Cerebellar nuclear complex (tissue), 1 donor: ENCODE measurements around the gene MEF2D.

Experiments
- DNase-seq, 2 experiments: peaks; one replicate each; lab custom pipeline; 2025; lab: John Stamatoyannopoulos, UW

Gene MEF2D

GRCh38 chr1:156500543-156500792 is at the start of gene MEF2D:
MEF2D (minus strand) TSS chr1:156500775; CDS start chr1:156483292, 17,483 bp downstream.
- no peak for DNase-seq

DNA sequence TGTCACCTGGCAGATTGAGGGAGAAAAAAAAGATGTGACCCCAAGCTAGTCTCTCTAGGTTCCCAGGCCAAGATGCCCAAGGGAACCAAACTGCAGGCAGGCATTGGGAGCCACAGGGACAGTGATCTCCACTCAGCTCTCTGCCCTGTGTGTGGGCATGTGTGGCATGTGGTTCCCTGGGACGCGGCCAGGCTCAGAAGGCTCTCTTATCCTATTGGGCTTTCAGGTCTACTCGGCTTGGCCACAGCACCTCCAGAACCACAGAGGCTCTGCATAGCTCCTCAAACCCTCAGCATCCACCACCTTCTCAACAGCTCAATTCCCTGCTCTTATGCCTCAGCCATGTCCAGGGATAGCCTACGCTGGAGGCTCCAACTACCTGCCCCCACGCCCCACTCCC is 49.8 kb upstream of the MEF2D start:
- DNase-seq = no peak

DNA sequence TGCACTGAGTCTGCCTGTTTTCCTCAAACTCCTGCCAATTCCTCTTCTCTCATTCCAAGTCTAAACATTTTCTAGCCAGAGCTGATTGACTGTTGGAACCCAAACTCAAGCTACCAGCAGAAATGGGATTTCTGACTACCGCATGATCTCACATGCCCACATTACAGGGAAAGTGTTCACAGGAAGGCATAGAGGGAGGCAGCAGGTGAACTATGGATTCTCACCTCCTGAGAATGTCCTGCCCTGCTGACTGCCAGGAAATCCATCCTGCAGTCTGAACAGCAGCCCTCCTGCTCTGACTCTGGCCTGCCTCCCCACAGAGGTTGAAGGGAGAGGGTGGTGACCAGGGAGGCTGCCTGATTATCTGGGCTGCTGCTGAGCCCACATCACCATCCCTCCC is 49.3 kb upstream of the MEF2D start:
- no peak for DNase-seq

- no peak for DNase-seq
Measured at GRCh38 chr1:156549390-156549789, 48.8 kb upstream of the MEF2D start.

DNA sequence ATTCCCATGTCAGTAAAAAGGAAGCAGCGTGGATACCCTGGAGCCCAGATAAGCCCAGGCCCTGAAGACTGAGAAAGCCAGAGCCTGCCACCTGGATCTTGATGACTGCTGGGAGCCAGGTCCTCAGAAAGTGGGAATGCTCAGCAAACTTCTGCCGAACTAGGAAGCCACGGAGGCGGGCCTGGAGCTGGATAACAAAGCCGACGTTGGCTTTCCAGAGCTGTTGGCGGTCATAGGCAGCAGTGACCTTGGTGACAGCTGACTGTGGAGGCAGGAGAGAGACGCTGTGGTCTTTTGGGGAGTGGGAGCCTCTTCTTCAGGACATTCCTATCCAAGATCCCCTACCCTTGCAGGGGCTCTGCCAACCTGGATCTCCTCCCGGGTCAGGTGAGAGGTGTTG is 47.4 kb upstream of the MEF2D start:
- DNase-seq = no peak

DNA sequence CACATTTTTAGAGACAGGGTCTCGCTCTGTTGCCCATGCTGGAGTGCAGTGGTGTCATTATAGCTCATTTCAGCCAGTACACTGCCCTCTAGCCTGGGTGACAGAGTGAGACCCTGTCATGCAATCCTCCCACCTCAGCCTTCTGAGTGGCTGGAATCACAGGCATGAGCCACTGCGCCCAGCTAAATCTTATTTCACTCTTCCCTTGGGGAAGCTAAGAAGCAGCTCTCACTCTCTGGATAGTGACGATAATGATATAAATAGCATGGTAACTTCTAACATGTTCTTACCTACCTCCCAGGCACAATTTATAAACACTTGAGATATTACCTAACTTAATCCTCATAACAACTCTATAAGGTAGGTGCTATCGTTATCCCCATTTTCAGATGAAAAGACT is 46.9 kb upstream of the MEF2D start:
- no peak for DNase-seq

DNA sequence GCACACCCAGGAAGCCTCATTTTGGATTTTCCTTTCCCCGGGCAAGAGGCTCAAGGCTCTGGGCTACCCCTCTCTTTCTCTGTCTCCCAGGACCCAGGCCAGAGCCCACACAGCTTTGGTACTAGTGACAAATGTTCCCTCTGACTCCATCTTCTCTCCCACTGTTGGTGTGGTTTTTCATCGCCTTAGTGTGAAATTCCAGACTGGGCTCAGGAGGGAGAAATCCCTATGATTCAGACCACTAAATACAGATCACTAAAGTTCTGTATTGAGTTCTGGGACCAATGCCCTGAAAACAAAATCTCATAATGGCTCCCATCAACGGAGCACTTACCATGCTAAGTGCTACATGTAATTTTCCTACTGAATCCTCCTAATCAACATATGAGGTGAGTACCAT is 45.7 kb upstream of the MEF2D start:
- DNase-seq = no peak

GRCh38 chr1:156544592-156545102 is 44.1 kb upstream of the MEF2D start:
- DNase-seq = no peak

GRCh38 chr1:156543066-156543465 is 42.5 kb upstream of the MEF2D start:
- no peak for DNase-seq

DNA sequence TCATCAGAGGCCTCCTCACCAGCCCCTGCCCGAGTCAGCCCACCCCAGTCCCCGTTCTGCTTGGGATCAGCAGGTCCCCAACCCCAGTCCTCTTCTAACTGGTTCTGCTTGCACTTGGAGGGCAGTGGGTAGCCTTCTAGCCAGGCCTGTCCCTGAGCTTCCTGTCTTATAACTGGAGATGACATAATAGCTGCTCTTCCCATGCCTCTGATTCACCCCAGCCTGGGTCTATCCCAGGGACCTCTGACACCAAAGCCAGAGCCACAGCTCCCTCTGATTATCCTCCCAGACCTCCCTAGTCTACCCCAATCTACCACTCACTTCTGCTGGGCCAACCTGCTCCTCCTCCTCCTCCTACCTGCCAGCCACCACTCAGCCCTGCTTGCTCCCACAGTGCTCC is 40.4 kb upstream of the MEF2D start:
- no peak for DNase-seq

DNA sequence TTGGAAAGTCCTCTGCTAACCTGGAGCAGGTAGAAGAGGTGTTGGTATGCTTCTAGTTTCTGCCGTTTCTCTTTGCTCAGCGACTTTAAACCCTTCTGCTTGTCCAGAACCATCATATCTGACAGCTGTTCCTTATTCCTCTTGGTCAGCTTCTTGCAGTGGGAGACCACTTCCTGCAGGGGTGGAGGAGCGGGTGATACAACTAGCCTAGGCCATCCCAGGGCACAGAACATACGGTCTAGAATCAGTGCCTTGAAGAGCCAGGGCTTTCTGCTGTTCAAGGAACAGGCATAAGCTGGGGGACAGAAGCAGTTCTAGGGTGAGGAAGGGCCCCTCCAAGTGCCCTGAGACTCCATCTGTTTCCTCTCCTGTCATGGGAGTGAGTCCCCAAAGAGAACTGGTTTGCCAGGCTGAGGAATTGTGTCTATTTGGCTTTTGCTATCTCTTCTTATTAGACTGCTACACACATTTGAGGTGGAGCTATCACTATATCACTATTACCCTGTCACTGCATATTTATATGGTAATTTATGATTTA is 39.3 kb upstream of the MEF2D start:
- no peak for DNase-seq

GRCh38 chr1:156538711-156539440 is 38.3 kb upstream of the MEF2D start:
- no peak for DNase-seq

DNA sequence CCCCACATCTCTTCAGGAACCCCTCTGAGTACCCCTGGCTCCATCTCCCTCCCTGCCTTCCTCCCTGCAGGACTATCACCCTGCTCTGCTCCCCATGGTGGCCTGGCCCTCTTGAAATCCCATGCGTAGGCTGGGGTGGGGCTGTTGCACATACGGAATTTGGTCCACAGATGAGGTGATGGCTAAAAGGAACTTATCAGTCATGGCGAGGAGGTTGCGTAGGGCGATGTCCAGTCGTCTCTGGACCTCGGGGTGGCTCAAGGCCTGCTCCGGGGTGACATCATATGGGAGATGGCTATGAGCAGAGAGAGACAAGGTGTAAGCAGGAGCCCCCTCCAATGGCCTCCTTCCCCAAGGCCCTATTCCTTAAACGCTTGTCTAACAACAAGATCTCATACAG is 36.5 kb upstream of the MEF2D start:
- no peak for DNase-seq

GRCh38 chr1:156534424-156535060 is 34.0 kb upstream of the MEF2D start:
- DNase-seq = no peak

DNA sequence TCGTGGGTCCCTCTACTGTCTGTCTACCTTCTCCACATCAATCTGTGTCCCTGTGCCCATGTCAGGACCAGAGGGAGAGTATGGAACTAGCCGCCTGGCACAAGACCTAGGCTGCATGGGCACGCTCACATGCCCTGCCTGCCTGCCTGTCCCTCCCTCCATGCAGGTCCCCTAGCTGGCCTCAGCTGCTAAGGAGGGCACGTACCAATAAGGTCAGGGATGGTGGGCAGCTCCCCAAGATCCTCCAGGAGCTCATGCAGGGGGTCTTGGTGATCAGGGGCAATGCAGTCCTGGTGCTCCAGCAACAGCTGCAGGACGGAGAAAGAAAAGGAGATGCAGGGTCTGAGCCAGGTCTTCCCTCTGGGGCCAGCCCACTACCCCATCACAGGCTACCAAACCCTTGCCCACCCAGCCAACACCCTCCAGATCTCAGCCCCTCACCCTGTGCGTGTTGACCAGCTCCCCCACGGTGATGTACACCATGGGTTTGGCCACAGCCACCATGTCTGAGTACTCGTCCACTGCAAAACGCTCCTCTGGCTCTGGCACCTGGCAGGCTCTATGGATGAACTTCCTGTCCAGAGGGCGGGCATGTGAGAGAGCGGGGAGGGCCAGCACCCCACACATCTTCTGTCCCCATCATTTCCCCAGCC is 33.1 kb upstream of the MEF2D start:
- DNase-seq = no peak

- no peak for DNase-seq
Measured at GRCh38 chr1:156532374-156532773, 31.8 kb upstream of the MEF2D start.

DNA sequence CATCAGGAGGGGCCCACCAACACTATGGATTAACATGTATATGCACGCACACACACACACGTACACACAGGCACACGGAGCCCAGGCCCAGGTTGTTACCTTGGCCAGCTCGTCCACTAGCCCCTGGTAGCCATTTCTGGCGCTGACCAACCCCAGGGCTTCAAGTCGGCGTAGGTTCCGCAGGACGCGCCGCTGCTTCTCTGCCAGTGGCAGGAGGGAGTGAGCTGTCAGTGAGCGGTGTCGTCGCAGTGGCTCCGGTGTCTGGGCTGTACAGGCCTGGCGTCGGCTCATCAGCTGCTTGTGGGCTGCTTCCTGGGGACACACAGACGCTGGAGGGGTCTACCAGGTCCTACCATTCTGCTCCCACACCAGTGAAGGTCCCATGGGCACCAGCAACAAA is 29.4 kb upstream of the MEF2D start:
- no peak for DNase-seq

- DNase-seq = no peak
Measured at GRCh38 chr1:156528875-156529425, 28.4 kb upstream of the MEF2D start.

GRCh38 chr1:156528231-156528630 is 27.7 kb upstream of the MEF2D start:
- DNase-seq = no peak

DNA sequence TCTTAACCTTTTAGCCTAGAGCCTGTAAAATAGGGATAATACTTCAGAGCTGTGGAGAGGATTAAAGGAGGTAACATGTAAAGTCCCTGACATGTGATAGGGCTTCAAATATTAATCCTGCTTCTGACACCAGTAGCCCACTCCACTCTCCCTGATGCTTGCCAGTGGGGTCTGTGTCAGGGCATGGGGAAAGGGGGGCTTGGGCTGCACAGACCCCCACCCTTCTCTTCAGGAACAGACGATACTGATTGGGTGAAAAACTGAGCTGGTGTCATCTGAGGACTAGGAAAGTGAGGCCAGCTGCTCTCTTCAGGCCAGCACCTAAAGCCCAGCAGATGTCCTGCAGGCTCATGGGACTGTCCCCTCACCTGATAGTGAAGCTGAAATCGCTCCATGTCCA is 27.0 kb upstream of the MEF2D start:
- no peak for DNase-seq

GRCh38 chr1:156525856-156526489 is 25.4 kb upstream of the MEF2D start:
- DNase-seq = no peak

DNA sequence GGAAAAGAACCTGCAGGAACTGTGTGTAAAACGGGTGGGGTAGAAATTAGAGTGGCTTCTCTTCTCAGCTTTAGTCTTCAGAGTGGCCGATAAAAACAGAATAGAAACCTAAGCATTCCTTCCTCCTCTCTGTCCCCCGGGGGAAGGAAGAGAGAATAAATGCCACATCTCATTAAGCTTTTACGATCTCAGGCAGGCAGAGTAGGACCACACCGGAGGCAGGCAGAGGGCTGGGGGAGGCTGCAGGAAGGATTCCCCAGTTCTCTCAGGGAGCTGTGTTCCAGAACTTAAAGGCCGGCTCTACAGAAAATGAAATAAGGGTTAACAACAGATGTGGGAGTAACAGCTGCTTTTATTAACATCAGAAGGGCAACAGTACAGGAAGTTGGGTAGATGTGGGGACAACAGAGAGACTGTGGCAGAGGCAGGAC is 24.5 kb upstream of the MEF2D start:
- DNase-seq = no peak
